Peyer's patch (tissue), 4 donors: ENCODE measurements around the gene OOSP1. TPM values are rescaled to one million over a fixed set of nuclear protein-coding genes. Genes with fewer than 3 reads are reported as not detected.
"Not testable (repeated sequence)": the region's sequence is repeated elsewhere in the genome, so short reads cannot be mapped to it uniquely, and the experiment has no call there.

ENCODE experiments used
- DNase-seq, 3 donors: peaks; one replicate each; pipeline ENCODE4 v3.0.0-alpha.2; 2017 to 2019
- H3K27ac ChIP-seq, 4 donors: fragments of 200-600 bp; sonication (generic); one replicate each; pipeline ENCODE4 v1.5.1; 2016 to 2019
- H3K27me3 ChIP-seq, 2 donors: fragments of 200-600 bp; sonication (generic); one replicate each; pipeline ENCODE4 v1.5.1; 2019
- H3K36me3 ChIP-seq, 3 donors: fragments of 200-600 bp; sonication (generic); one replicate each; pipeline ENCODE4 v1.5.1; 2016 to 2019
- H3K4me1 ChIP-seq, 4 donors: fragments of 200-600 bp; sonication (generic); one replicate each; pipeline ENCODE4 v1.5.1; 2016 to 2019
- H3K4me3 ChIP-seq, 4 donors: fragments of 200-600 bp; sonication (generic); 1 replicate in 3 of 4; 2 replicates in 1 of 4; pipeline ENCODE4 v1.5.1; 2016 to 2019; ENCODE audit warnings: mild to moderate bottlenecking in 1 of 4
- H3K9me3 ChIP-seq, 4 donors: fragments of 200-600 bp; sonication (generic); one replicate each; pipeline ENCODE4 v1.5.1; 2016 to 2019; ENCODE audit warnings: mild to moderate bottlenecking in 1 of 4
- POLR2A ChIP-seq, 2 donors: fragments of 450-650 bp; IDR thresholded peaks; one replicate each; pipeline ENCODE4 v1.5.1; 2017; ENCODE audit warnings: antibody characterized with exemption in 2 of 2, mild to moderate bottlenecking in 2 of 2, moderate library complexity in 2 of 2
- total RNA-seq, 4 donors: library from RNA; depleted of rRNA; stranded (reverse); fragments of >200 nt; gene quantifications; one replicate each; pipeline ENCODE4 v1.1.0, GENCODE V29; 2016
- TF ChIP-seq, protein P1 (sequence below), 6 experiments: fragments of 450-650 bp in 4 of 6; fragments of 200-600 bp in 2 of 6; sonication (generic) in 1 of 6; IDR thresholded peaks; one replicate each; pipeline ENCODE4 v1.5.1; 2017 to 2019; ENCODE audit warnings: antibody characterized with exemption in 6 of 6, mild to moderate bottlenecking in 3 of 6, moderate library complexity in 1 of 6

OOSP1 gene
- total RNA-seq, 4 donors from 2014 or later: not detected

- H3K36me3 ChIP-seq: no peaks in the 10 kb centered on the region
- no peak overlapping the region for H3K27ac ChIP-seq
- TF ChIP-seq POLR2A (IDR thresholded peaks at IDR 0.05): no peak
- TF ChIP-seq, protein P1, sequence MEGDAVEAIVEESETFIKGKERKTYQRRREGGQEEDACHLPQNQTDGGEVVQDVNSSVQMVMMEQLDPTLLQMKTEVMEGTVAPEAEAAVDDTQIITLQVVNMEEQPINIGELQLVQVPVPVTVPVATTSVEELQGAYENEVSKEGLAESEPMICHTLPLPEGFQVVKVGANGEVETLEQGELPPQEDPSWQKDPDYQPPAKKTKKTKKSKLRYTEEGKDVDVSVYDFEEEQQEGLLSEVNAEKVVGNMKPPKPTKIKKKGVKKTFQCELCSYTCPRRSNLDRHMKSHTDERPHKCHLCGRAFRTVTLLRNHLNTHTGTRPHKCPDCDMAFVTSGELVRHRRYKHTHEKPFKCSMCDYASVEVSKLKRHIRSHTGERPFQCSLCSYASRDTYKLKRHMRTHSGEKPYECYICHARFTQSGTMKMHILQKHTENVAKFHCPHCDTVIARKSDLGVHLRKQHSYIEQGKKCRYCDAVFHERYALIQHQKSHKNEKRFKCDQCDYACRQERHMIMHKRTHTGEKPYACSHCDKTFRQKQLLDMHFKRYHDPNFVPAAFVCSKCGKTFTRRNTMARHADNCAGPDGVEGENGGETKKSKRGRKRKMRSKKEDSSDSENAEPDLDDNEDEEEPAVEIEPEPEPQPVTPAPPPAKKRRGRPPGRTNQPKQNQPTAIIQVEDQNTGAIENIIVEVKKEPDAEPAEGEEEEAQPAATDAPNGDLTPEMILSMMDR (IDR thresholded peaks at IDR 0.05): no peak
- H3K4me1 ChIP-seq: no peaks in the 10 kb centered on the region
- no peak overlapping the region for H3K4me3 ChIP-seq
- H3K9me3 ChIP-seq: no peaks in the 10 kb centered on the region
- no peaks in the 10 kb centered on the region for H3K27me3 ChIP-seq
- no peak for DNase-seq
Observed at GRCh38 chr11:59968395-59968783, 30.2 kb downstream of the OOSP1 start.

- no peak overlapping the region for H3K27ac ChIP-seq
- H3K4me3 ChIP-seq: no peak overlapping the region
- TF ChIP-seq, protein P1 (IDR thresholded peaks at IDR 0.05): no peak
- no peak for TF ChIP-seq POLR2A (IDR thresholded peaks at IDR 0.05)
- H3K9me3 ChIP-seq: no peaks in the 10 kb centered on the region
- H3K36me3 ChIP-seq: no peaks in the 10 kb centered on the region
- DNase-seq: no peak
- H3K27me3 ChIP-seq: no peaks in the 10 kb centered on the region
- H3K4me1 ChIP-seq: no peaks in the 10 kb centered on the region
Observed at GRCh38 chr11:59973097-59973496, 34.9 kb downstream of the OOSP1 start.

GRCh38 chr11:59981106-59981770 is 43.0 kb downstream of the OOSP1 start:
- no peak overlapping the region for H3K4me3 ChIP-seq
- no peaks in the 10 kb centered on the region for H3K9me3 ChIP-seq
- H3K4me1 ChIP-seq: no peaks in the 10 kb centered on the region
- H3K36me3 ChIP-seq: no peaks in the 10 kb centered on the region
- DNase-seq: no peak
- TF ChIP-seq POLR2A (IDR thresholded peaks at IDR 0.05): no peak
- TF ChIP-seq, protein P1 (IDR thresholded peaks at IDR 0.05): no peak
- H3K27me3 ChIP-seq: no peaks in the 10 kb centered on the region
- H3K27ac ChIP-seq: no peak overlapping the region

- DNase-seq, H3K9me3 ChIP-seq, H3K36me3 ChIP-seq, H3K27ac ChIP-seq, H3K4me1 ChIP-seq, H3K4me3 ChIP-seq, H3K27me3 ChIP-seq: not testable (repeated sequence)
Observed at GRCh38 chr11:59982037-59982436, 43.8 kb downstream of the OOSP1 start.

GRCh38 chr11:59983212-59983611 is 45.0 kb downstream of the OOSP1 start:
- H3K36me3 ChIP-seq: no peaks in the 10 kb centered on the region
- TF ChIP-seq, protein P1 (IDR thresholded peaks at IDR 0.05): no peak
- no peak for TF ChIP-seq POLR2A (IDR thresholded peaks at IDR 0.05)
- no peak for DNase-seq

DNA sequence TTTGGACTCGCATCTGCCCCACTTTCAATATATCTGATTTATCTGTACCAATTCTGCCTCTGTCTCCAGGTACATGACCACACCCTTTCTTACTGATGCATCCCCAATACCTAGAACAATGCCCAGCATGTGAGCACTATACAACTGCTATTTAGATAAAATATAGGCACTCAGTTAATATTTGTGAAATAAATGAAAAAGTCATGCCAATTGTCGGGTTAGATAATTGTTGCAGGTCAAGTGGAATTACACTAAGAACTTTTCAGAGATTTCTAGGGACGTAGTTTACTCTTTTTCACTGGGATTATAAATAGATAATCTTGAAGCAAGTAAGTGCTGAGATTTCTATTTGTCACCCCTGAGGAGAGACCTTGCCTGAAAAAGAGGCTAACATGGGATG is 46.1 kb downstream of the OOSP1 start:
- Histone ChIP-seq H3K27me3 (no peaks in the 10 kb centered on the region), H3K4me1 (no peaks in the 10 kb centered on the region), H3K36me3 (no peaks in the 10 kb centered on the region), H3K9me3 (no peaks in the 10 kb centered on the region), H3K27ac (no peak overlapping the region), H3K4me3 (no peak overlapping the region)
- DNase-seq: no peak
- no peak for TF ChIP-seq POLR2A (IDR thresholded peaks at IDR 0.05)

More at GRCh38 chr11:59983212-59983611, 45.0 kb downstream of the OOSP1 start:
- Histone ChIP-seq H3K9me3 (no peaks in the 10 kb centered on the region), H3K4me3 (no peak overlapping the region), H3K4me1 (no peaks in the 10 kb centered on the region), H3K27me3 (no peaks in the 10 kb centered on the region), H3K27ac (no peak overlapping the region)

DNA sequence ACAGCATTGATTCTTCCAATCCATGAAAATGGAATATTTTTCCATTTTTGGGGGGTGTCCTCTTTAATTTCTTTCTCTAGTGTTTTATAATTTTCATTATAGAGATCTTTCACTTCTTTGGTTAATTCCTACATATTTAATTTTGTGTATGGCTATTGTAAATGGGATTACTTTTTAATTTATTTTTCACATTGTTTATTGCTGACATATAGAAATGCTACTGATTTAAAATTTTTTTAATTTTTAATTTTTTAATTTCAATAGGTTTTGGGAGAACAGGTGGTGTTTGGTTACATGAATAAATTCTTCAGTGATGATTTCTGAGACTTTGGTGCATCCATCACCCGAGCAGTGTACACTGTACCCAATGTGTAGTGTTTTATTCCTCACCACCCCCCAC is 52.2 kb downstream of the OOSP1 start:
- Histone ChIP-seq H3K36me3 (no peaks in the 10 kb centered on the region), H3K4me1 (no peaks in the 10 kb centered on the region), H3K27ac (no peak overlapping the region), H3K27me3 (no peaks in the 10 kb centered on the region), H3K4me3 (no peak overlapping the region), H3K9me3 (peaks cover 0 to 3% (median 0%) of the 10 kb centered on the region in 4 donors)
- TF ChIP-seq POLR2A (IDR thresholded peaks at IDR 0.05): no peak
- TF ChIP-seq, protein P1 (IDR thresholded peaks at IDR 0.05): no peak
- no peak for DNase-seq
